Activated CD4-positive, alpha-beta T cell treated with anti-CD3 and anti-CD28 coated beads, Interleukin-10, Interleukin-2, amounts not matched to agents 100 ng/mL and 50 ng/mL, durations not matched to agents 16 hours and 8 hours (primary cell): ENCODE data around the gene CACHD1.

ENCODE experiments used
- DNase-seq: peaks from one replicate; pipeline ENCODE4 v3.0.0-alpha.2; 2020

Gene CACHD1

GRCh38 chr1:64555947-64556346 is 86.0 kb downstream of the CACHD1 start:
- no peak for DNase-seq

- DNase-seq = no peak
Observed at GRCh38 chr1:64561993-64562392, 92.1 kb downstream of the CACHD1 start.

- no peak for DNase-seq
Observed at GRCh38 chr1:64563958-64564565, 94.1 kb downstream of the CACHD1 start.

GRCh38 chr1:64564891-64565290 is 95.0 kb downstream of the CACHD1 start:
- no peak for DNase-seq

GRCh38 chr1:64567426-64568170 is 97.7 kb downstream of the CACHD1 start:
- no peak for DNase-seq

GRCh38 chr1:64568171-64568450 is 98.2 kb downstream of the CACHD1 start:
- no peak for DNase-seq

- no peak for DNase-seq
Observed at GRCh38 chr1:64569411-64569810, 99.5 kb downstream of the CACHD1 start.

GRCh38 chr1:64570267-64570855 is 100.4 kb downstream of the CACHD1 start:
- DNase-seq = no peak

- no peak for DNase-seq
Observed at GRCh38 chr1:64572222-64572900, 102.4 kb downstream of the CACHD1 start.

- DNase-seq = no peak
Observed at GRCh38 chr1:64574301-64574700, 104.4 kb downstream of the CACHD1 start.

GRCh38 chr1:64575881-64576676 is 106.2 kb downstream of the CACHD1 start:
- DNase-seq = no peak

GRCh38 chr1:64578270-64578973 is 108.5 kb downstream of the CACHD1 start:
- DNase-seq = no peak

- no peak for DNase-seq
Observed at GRCh38 chr1:64579767-64580166, 109.8 kb downstream of the CACHD1 start.

- DNase-seq = no peak
Observed at GRCh38 chr1:64581135-64581842, 111.4 kb downstream of the CACHD1 start.

- DNase-seq = no peak
Observed at GRCh38 chr1:64581843-64582185, 111.9 kb downstream of the CACHD1 start.

GRCh38 chr1:64584479-64584878 is 114.5 kb downstream of the CACHD1 start:
- no peak for DNase-seq

GRCh38 chr1:64588876-64589275 is 118.9 kb downstream of the CACHD1 start:
- no peak for DNase-seq

GRCh38 chr1:64590316-64590715 is 120.4 kb downstream of the CACHD1 start:
- DNase-seq = no peak

- no peak for DNase-seq
Observed at GRCh38 chr1:64594446-64594845, 124.5 kb downstream of the CACHD1 start.

- no peak for DNase-seq
Observed at GRCh38 chr1:64595871-64596515, 126.1 kb downstream of the CACHD1 start.

- no peak for DNase-seq
Observed at GRCh38 chr1:64597113-64597512, 127.2 kb downstream of the CACHD1 start.
